HuH-7 (cell line): ENCODE results near the gene VNN1.

Experiments used
- DNase-seq: peaks from one replicate; pipeline ENCODE4 v3.0.0; 2011; ENCODE audit warnings: low spot score

Gene VNN1, protein sequence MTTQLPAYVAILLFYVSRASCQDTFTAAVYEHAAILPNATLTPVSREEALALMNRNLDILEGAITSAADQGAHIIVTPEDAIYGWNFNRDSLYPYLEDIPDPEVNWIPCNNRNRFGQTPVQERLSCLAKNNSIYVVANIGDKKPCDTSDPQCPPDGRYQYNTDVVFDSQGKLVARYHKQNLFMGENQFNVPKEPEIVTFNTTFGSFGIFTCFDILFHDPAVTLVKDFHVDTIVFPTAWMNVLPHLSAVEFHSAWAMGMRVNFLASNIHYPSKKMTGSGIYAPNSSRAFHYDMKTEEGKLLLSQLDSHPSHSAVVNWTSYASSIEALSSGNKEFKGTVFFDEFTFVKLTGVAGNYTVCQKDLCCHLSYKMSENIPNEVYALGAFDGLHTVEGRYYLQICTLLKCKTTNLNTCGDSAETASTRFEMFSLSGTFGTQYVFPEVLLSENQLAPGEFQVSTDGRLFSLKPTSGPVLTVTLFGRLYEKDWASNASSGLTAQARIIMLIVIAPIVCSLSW

DNA sequence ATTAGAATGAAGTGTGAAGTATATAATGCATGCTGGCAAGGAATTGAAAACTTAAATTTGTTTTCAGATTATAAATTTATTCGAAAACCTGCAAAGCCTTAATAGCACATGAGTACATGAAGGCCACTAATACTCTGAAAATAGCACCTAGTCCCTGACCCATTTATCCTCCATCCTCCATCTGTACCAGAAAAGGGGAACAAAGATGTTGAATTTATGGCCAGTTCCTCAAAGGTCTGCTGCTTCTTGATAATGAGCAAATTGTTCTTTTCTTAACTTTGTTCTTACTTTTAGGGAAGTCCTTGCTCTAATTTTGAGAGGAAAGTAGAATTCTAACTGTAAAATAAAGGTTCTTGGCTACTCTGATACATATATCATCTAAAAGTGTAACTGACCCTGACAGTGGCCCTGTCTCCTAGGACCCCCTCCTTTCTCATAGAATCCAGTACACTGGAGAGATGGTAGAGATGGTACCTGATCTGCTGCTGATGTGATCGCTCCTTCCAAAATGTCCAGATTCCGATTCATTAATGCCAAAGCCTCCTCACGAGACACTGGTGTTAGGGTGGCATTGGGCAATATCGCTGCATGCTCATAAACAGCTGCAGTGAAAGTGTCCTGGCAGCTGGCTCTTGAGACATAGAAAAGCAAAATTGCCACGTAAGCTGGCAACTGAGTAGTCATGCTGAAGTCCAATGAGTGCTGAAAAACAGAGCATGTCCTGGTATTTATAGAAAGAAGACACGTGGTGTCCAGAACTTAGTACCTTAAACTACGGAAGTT lies at the start of gene VNN1:
Gene VNN1 (minus strand): TSS at position 704 of the 783 bp plus-strand sequence. CDS start 20 bp downstream, at position 684.
- no peak for DNase-seq

DNA sequence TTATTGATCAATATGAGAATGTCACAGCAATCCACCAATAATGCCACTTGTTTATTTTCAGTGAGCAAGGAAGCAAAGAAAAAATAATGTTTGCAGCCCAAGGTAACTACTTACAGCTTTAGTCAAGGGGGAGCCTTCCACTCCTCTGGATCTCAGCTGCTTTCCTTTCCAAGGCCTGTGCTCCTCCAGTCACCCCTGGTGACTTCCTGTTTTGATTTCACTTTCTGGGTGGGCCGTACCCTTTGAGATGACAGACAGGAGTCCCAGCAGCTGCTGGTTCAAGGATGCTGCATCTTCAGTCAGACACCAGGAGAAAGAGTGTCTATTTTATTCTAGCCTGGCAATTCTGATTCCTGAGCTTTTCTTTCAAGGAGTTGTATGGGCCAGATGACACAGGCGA lies 49.4 kb upstream of the VNN1 start:
- no peak for DNase-seq

DNA sequence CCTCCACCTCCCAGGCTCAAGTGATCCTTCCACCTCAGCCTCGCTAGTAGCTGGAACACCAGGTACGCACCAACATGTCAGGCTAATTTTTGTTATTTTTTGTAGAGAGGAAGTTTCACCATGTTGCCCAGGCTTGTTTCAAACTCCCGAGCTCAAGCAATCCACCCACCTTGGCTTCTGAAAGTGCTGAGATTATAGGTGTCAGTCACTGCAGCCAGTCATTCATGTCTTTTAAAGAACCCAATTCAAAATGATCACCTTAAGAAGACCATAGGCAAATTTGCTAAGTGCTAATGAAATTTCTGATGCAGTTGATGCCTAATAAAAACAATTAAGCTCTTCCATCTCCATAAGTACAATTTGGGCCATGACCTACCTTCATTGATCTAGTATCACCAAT lies 46.4 kb upstream of the VNN1 start:
- DNase-seq, result no peak

DNA sequence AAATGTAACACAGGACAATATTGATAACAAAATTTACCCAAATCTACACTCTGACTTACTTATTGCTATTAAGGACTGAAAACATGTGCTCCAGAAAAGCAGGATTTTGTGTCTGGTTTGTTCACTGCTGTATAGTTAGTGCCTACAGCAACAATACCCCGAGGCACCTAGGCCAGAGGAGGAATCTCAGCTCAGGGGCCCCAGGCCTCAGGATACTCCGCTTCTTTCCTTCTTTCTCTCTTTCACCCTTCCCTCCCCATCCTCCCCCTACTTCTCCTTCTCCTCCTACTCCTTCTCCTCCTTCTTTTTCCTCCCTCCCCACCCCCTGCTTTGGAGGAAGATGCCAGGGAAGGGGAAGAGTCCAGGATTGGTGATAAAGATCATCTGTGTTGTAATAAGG lies 44.8 kb upstream of the VNN1 start:
- DNase-seq, result no peak

DNA sequence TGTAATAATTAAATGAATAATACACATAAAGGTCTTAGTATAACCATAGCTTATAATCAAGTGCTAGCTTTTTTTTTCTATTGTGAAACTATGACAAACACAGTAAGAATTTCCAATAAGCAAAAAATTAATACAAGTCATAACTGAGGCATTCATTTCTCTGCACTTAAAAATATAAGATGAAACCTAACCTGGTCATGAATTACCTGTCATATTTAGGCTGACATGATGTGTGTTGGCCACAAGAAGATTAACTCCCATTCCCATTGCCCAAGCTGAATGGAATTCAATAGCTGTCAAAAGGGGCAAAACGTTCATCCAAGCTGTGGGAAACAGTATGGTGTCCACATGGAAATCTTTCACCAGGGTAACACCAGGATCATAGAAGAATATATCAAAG lies 38.4 kb upstream of the VNN1 start:
- no peak for DNase-seq

DNA sequence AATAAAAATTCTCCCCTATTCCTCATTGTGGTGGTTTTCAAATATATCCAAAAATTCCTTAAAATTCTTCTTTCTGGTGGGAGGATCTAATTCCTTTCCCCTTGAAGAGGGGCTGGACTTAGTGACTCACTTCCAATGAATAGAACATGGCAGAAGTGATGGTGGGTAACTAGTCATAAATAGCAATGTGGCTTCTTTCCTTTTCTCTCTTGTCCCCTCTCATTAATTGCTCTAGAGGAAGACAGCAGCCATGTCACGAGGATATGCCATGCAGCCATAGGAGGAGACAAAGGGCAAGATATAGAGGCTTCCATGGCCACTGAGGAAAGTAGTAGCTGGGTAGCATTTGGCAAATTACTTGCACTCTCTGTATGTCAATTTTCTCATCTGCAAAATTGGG lies 38.0 kb upstream of the VNN1 start:
- DNase-seq, result no peak

DNA sequence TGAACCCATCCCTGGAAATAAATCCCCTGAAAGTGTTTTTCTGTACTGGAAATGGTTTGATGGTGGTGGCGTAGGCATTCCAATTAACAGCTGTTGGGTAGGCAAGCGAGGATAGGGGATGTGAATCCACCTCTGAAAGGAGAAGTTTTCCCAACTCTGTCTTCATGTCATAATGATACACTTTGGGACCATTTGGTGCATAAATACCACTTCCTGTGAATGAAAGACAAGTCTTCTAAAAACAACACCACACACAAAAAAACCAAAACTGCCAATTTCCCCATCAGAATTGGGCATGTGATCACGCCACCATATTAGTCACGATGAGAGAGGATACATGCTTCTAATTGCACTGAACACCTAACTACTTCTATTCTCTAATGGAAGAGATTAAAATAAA lies 37.5 kb upstream of the VNN1 start:
- no peak for DNase-seq

DNA sequence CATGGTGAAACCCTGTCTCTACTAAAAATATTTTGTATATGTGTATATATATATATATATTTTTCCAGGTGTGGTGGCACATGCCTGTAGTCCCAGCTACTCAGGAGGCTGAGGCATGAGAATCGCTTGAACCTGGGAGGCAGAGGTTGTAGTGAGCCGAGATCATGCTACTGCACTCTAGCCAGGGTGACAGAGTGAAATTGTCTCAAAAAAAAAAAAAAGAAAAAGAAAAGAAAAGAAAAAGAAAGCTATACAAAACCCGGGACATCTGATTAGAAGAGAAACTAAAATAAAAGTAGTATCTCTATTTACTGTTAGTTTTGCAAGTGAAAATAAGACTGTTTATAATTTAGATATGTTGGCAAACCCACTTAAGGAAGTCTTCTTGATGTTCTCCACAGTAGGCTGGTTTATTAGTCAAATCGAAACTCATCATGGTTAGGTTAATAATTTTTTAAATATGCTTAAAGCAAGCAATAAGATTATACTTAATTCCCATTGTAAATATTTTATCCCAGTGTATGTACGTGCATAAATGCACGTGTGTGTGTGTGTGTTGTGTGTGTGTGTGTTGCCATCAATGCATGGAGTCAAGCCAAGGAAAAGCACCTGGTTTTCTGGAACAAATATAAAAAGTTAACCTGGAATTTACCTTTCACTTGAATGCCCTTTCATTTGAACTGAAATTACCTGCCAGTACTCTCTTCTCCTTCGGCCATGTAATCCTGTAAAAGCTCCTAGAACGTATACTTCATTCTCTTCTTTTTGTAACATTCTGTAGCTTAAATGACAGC lies 36.8 kb upstream of the VNN1 start:
- DNase-seq, result no peak

DNA sequence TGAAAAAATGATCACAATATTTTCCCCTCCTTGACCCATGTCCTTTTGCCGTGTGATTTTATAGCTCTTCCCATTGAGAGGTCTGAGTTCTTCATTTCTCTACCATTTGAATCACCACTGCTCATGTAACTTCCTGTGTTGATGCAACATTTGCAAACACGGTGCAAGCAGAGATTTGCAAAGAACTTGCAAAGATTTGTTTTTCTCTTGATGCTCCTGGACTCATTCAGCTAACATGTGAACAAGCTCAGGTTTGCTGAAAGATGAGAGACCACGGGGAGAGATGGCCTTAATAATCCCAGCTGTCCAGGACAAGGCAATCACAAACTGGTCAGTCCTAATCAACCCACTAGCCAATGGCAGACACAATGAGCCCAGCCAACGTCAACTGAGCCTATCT lies 35.3 kb upstream of the VNN1 start:
- no peak for DNase-seq

DNA sequence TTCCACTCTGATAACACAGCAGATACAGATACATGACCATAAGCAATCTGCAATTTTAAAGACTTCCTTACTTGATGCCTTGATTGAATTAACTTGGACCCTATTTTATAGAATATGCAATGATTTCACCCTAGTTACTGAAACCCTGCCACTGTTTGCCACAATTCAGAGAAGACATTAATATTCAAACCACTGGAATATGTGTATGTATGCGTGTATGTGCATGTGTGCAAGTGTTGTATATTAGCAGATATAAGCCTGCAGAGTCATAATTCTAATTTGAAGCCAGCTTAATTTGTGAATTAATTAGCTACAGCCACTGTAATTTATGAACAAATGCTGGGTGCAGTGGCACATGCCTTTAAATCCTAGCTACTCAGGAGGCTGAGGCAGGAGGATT lies 34.6 kb upstream of the VNN1 start:
- DNase-seq, result no peak

DNA sequence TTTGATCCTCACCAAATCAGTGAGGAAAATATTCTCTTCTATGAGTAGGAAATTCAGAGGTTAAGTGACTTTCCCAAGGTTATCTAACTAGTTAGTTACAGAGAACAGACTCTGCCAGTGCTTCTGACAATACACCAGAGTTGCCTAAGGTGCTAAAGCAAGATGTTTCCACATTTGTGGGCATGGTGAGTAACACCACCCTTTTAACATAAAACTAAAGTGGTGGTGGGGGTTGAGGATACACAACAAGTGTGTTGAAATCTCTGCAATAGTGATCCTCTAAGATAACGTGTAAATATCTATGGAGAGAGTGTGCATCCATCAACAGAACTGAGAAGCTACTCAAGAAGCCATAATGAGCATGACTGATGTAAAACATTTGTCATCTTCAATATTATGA lies 32.2 kb upstream of the VNN1 start:
- DNase-seq, result no peak

DNA sequence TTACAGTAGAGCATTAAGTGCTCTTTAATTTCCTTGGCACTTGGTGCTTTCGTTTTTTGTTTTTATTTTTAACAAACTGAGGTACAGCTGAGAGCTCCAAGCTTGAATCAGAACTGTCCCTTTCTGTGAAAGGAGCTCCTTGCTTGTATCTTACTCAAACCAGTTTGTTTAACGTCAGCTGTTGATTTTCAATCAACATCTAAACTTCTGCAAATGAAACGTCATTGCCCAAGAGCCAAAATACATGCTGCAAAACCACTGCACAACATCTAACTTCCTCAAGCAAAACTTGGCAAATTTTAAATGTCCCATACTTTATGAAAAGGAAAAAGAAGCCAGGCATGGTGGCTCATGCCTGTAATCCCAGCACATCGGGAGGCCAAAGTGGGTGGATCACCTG lies 28.6 kb upstream of the VNN1 start:
- DNase-seq, result no peak

DNA sequence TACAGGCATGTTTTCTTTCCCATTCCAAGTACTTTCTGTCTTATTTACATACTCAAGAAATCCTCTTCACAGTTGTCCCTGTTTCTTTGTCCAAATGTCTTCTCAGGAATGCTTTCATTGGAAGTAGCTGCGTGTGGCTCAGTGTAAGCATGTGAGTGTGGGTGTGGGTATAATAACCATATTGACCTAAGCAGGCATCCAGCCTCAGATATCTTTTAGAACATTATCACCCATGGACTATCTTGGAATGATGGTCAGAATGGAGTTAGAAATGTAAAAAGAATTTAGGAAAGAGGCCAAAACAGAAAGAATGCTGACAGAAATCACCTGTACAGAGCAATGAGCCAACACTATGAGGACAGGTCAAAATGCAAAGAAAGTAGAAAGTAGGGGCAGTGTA lies 27.4 kb upstream of the VNN1 start:
- no peak for DNase-seq

DNA sequence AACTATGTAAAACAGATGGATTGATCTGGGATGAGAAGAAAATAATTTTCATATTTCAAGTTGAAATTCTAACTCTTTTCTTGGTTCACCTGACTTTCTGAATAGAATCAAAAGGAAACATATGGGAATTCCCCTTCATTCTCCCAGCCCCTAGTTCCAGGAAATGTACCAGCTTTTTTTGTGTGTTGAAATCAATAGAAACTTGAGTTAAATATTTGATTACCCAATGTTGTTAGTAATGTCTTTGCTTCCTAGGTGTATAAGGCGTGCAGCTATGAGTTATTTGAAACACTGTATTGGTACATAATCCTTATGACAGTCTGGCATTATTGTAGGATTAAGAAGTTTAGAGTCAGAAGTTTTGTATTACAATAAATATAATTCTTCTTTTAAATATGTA lies 22.4 kb upstream of the VNN1 start:
- DNase-seq, result peak; percentile 36

DNA sequence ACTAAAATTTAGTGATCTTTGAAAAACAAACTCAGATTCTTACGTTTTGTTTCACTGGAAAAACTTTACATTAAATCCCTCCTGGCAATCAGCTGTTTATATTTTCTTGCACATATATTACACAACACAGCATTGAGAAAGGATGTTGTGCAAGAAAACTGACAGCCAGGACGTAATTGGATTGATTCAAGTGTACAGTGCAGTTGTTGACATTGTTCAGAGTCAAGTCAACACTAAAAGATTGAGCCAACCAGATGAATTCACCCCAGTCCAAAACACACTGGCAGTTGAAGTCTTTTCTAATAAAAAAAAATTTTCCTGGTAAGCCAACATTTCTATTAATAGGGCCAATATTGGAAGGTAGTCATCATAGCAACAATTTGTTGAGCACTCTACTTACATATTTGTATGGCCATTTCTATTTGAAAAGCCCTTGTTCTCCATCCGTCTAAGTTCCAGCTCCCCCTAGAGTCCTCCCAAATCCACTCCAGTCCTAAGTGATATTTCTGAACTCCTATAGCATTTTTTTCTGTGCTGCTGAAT lies 20.9 kb upstream of the VNN1 start:
- DNase-seq, result peak; percentile 44

DNA sequence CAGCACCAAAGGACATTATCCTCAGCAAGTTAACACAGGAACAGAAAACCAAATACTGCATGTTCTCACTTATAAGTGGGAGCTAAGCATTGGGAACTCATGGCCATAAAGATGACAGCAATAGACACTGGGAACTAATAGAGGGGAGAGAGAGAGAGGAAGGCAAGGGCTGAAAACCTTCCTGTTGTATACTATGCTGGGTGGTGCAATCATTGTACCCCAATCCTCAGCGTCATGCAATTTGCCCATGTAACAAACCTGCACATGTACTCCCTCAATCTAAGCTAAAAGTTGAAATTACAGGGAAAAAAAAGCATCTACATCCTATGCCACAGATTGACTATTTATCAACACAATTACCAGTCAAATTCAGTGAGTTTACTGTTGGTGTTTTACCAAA lies 20.0 kb upstream of the VNN1 start:
- no peak for DNase-seq

DNA sequence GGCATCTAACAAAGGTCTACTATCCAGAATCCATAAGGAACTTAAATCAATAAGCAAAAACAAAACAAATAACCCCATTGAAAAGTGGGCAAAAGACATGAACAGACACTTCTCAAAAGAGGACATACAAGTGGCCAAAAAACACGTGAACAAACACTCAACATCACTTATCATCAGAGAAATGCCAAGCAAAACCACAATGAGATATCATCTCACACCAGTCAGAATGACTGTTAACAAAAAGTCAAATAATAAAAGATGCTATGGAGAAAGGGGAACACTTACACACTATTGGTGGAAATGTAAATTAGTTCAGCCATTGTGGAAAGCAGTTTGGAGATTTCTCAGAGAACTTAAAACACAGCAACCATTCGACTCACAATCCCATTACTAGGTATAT lies 19.4 kb upstream of the VNN1 start:
- DNase-seq, result no peak

DNA sequence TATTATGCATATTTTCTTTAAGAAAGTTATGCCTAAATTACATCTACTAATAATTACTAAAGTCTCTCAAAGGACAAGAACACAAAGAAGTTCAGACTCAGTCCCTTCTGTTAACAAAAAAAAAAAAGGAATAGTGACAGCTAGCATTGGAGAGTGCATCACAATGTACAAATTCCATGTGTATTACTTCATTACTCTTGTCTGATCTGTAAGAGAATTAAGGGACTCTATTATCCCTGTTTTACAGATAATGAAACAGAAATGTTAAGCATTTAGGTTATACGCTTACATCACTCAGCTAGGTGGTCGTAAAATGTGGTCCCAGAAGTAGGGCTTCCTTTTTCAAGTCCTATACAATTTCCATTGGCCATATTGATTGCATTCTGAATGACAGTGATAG lies 17.2 kb upstream of the VNN1 start:
- no peak for DNase-seq

DNA sequence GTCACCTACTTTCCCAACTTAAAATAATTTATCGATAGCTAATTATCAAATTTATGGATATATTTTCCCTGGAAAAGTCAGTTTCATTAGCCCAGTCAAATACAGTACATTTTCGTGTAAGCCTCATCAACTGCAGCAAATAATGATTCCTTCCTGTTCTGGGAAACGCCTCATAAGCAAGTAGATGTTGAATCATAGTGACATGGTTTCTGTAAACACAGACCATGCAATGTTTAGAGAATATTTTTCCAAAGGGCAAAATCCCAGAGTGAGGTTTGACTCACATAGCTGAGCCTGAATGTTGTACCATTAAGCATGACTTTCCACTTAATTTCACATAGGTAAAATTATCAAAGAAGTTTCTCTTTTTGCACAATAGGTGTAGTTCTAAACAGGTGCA lies 16.7 kb upstream of the VNN1 start:
- no peak for DNase-seq

DNA sequence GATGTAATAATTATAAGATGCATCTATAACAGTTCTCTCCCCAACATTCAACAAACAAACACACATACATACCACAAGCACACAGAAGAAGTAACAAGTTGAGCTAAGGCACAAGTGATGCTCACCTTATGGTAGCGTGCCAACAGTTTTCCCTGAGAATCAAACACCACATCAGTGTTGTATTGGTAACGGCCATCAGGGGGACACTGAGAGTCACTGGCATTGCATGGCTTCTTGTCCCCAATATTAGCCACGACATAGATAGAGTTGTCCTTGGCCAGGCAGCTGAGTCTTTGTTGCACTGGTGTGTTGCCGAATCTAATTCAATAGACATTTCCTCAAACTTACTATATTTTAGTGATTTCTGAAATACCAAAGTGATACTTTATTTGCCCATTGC lies 14.8 kb upstream of the VNN1 start:
- DNase-seq, result no peak

DNA sequence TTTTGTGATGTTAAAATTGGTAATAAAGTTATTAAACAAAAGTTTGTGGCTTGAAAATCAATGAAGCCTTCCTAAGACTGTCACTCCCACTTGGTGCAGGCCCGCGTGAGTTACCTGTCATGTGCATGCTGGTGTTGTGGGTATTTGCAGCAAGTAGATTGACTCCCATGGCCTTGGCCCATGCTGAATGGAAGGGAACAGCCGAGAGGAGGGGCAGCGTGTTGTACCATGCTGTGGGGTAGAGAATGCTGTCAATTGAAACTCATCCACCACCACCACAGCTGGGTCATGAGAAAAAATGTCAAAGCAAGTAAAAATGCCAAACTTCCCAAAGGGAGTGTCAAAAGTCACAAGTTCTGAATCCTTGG lies 12.7 kb upstream of the VNN1 start:
- DNase-seq, result no peak

DNA sequence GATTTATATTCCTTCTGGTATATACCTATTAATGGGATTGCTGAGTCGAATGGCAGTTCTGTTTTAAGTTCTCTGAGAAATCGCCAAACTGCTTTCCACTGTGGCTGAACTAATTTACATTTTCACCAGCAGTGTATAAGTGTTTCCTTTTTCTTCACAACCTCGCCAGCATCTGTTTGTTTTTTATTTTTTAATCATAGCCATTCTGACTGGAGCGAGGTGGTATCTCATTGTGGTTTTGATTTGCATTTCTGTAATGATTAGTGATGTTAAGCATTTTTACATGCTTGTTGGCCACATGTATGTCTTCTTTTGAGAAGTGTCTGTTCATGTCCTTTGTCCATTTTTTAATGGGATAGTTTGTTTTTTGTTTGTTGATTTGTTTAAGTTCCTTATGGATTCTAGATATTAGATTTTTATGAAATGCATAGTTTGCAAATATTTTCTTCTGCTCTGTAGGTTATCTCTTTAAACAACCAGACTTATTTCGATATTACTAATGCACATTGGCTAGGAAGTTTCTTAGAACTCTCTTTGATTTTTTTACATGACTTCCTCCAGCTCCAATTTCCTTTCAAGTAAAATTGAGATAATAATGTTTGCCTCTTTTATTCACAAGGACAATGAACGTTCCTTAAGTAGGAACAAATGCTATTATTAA lies 12.2 kb upstream of the VNN1 start:
- no peak for DNase-seq
